Measurements from ENCODE around the gene LARGE1. TPM values are rescaled to one million over a fixed set of nuclear protein-coding genes. Genes with fewer than 3 reads are reported as not detected.

Gene LARGE1
- polyA plus RNA-seq, 1 donor: 28.2 TPM

GRCh38 chr22:33314316-33314715 lies 606.0 kb downstream of the LARGE1 start:
- no peak for DNase-seq

DNA sequence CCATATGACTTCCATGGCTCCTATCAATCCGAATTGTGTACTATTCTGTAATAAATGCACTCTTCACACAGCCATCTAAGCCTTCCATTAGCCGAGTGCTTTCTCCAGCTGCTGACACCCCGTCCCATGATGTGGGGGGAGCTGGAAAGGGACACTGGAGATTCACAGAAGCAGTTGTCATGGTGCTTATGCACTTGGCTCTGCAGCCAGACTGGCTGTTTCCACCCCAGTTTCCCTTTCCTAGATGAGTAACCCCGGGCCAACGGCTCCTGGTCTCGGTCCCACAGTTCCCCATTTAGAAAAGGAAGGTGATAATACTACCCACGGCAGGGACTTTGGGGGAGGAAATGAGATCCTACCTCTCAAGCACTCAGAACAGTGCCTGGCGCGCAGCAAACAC lies 617.2 kb downstream of the LARGE1 start:
- no peak for DNase-seq

DNA sequence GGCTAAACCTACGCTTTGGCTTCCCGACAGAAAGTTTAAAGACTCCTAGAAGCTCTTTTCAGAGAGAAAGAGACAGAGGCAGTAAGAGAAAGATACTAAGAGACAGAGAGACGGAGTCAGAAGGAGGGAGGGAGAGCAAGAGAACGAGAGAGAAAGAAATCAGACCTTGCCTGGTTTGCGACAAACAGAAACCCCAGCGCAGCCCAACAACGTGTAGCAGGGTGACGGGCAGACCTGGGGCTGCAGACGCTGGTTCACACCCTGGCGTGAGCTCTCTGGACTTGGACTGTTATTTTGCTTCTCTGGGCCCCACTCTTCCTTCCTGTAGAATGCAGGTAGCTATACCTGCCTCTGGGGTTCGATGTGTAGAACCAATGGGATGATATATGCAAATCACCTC lies 617.7 kb downstream of the LARGE1 start:
- DNase-seq: no peak

- peak; percentile 77 for DNase-seq
These were observed 618.2 kb downstream of the LARGE1 start for GRCh38 chr22:33302049-33302545.

DNA sequence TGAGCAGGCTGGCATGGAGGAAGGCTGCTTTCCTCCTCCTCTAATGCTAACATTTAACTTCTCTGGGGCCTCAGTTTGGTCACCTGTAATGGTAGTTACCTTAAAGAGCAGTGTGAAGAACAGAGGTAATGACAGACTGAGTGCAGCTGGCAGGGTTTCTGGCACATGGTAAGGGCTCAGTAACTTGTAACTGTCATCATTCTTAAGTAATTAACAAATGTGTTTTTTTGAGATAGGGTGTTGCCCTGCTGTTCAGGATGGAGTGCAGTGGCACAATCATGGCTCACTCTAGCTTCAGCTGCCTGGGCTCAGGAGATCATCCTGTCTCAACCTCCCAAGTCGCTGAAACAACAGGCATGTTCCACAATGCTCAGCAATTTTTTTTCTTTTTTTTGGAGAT lies 620.1 kb downstream of the LARGE1 start:
- no peak for DNase-seq

DNA sequence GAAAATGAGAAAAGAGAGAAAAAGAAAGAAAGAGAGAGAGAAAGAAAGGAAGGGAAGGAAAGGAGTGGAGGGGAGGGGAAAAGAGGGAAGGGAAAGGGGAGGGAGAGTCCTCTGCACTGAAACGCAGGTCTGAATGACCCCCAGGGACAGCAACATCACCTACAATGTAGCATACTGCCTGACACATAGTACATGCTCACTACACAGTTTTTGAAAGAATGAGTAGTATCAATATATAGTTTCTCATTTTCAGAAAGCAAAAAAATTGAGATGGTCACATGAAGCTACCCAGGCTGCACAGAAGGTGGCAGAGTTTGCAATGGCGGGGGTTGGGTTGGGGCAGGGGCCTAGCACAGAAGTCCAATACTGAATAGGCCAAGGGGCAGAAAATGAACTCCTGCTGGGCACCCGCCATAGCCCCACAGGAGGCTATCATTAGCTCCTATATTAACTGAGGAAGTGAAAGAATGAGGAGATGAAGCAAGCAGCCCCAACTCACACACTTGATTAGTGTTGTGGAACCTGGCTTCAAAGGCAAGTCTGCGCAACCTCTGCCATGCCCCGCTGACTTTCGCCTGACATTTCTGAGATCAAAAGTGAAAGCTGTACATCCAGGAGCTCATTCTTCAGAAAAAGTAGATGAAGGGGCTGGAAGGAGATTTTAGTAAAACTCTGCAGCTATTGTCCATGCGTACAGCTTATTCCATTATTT lies 620.9 kb downstream of the LARGE1 start:
- peak; percentile 57 for DNase-seq

GRCh38 chr22:33296941-33297340 lies 623.3 kb downstream of the LARGE1 start:
- DNase-seq: no peak

DNA sequence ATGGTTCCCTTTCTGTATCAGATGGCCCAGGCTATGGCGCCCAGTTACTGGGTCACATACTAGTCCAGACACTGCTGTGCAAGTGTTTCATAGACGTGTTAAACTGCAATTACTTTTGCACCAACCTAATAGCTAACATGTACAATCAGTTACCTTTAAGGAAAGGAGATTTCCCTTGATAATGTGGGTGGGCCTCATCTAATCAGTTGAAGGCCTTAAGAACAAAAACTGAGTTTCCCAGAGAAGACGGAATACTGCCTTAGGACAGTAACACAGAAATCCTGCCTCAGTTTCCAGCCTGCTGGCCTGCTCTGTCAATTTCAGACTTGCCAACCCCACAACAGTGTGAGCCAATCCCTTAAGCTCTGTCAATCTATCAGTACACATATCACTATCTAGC lies 632.2 kb downstream of the LARGE1 start:
- no peak for DNase-seq

- no peak for DNase-seq
These were observed 645.2 kb downstream of the LARGE1 start for GRCh38 chr22:33275073-33275443.

DNA sequence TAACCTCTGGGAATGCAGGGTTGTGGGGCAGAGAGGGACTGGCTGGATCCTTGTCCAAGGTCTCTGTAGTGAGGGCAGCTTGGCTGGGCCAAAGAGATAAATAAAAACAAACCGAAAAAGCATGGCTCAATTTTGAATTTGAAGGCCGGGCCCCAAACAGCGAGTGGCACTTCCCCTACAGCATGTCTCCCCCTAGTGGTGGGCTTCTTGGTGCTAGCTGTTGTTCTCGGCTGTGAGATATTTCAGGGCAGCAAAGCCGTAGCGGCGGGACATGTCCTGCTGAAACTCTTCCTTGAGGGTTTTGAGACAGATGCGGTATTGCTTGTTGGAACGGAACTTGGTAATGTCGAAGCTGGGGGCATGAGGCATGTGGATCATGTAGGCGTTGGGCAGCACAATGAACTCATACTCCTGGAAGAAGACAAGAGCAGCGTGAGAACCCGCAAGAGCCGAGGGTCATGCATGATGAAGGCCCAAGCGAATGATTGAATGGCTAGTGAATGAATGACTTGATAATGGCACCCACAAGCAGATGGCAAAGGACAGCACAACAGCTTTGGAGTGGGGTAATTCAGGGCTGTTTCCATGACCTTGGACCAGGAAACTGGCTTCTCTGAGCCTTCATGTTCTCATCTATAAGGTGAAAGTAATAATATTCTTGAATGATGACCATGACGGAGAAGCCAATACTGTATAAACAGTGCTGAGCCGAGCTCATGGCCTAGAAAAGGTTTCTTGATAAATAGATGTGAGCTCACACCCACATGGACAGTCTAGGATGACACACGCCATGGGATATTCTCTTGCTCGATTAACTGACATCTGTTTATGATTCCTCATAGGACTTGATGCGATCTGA lies 645.8 kb downstream of the LARGE1 start:
- DNase-seq: no peak

- no peak for DNase-seq
These were observed 647.4 kb downstream of the LARGE1 start for GRCh38 chr22:33272871-33273270.

GRCh38 chr22:33272180-33272579 lies 648.1 kb downstream of the LARGE1 start:
- no peak for DNase-seq

DNA sequence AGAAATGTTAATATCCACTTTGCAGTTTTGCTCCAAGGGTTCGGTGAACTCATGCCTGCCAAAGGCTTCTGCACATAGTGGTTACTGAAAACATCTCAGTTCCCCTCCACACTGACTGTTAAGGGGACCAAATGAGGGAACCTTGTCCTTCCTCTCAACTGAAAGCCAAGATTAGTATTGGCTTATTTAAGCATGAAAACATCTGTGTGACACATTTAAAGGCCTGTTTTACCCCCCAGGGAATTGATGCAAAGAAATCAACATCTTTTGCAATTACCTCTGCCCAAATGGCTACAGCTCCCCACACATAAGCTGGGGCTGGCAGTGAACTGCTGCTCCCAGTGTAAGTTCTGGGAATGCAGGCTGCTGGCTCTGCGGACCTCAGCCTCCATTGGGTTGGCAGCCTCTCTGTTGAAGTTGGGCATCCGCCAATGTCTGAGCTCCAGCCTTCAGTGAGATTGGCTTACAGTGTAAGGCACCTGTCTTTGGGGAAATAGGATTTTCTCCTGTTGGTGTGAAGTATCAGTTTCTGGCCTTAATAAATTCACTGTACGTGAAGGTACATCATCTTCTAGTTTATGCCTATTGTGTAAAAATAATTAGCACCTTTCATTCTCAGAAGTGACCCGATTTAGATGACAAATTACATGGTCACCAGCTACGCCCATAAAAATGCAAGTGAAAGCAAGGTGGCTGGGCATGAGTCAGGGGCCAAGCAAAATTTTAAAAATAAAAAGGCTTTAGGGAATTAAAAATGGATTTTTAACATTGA lies 648.7 kb downstream of the LARGE1 start:
- no peak for DNase-seq

- no peak for DNase-seq
These were observed 649.7 kb downstream of the LARGE1 start for GRCh38 chr22:33270596-33270995.

GRCh38 chr22:33261699-33262098 lies 658.6 kb downstream of the LARGE1 start:
- DNase-seq: no peak

DNA sequence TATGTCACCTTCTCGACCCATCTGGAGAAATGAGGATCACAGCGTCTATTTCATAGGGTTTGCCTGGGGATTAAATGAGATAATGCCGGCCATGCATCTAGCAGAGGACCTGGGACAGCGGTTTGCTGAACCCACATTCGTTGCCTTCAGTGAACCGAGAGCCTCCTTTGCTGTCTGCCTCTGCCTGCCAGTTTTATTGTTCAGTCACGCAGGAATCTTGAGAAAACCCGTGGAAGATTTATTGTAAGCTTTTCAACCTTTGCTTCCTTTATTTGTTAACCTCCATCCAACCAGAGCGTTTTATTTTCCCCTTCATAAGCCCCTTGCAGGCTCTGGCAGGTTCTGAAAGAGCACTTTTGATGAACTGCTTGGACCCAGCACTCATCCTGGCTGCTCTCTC lies 659.8 kb downstream of the LARGE1 start:
- peak; percentile 18 for DNase-seq

- DNase-seq: no peak
These were observed 664.5 kb downstream of the LARGE1 start for GRCh38 chr22:33255791-33256190.

- no peak for DNase-seq
These were observed 671.3 kb downstream of the LARGE1 start for GRCh38 chr22:33248948-33249347.

DNA sequence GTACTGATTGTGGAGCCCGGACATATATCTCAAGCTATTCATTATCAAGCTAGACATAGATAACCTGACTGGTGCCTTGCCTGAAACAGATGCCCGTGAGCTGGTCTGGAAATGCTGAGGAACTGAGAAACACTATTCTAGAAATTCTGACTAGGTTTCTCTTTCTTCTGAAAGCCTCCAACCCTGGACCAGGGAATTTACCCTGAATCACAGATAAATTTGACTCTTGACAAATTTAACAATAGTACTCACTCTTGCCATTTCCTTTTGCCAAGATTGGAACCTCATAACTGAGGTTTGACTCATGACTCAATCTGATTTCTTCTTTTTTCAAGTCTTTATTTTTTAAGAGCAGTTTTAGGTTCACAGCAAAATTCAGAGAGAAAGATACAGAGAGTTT lies 672.5 kb downstream of the LARGE1 start:
- DNase-seq: no peak

GRCh38 chr22:33242078-33242477 lies 678.2 kb downstream of the LARGE1 start:
- no peak for DNase-seq

DNA sequence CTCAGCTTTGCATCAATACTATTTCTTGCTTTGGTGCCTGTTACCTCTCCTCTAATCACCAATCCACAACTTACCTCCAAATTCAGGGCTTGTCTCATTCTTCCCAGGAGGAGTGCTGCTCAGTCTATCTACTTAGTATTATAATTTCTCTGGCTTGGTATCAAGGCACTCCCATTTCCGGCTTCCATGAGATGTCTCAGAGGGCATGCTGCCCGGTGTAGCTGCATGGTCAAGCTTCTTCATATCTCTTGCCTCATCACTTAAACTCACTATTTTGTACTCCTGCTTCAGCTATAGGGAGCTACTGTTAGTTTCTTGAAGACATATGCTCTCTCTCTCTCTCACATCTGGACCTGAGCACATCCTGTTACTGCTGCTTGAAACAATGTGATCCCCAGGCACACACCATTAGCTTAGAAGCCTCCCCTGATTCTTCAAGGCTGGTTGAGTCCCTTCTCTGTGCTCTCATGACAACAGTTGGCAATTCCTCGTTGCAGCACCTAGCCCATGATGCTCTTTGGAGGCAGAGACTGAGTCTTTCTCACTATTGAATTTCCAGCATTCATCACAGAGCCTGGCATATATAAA lies 679.3 kb downstream of the LARGE1 start:
- DNase-seq: no peak

GRCh38 chr22:33232071-33232470 lies 688.2 kb downstream of the LARGE1 start:
- peak; percentile 19 for DNase-seq
